D721Med (cell line): ENCODE data around the gene AKR1B15.

ENCODE experiments used
- DNase-seq: peaks from one replicate; pipeline ENCODE4 v3.0.0; 2011; ENCODE audit warnings: low spot score; ENCODE audit not compliant: insufficient read length
- FAIRE-seq: peaks from 2 replicates; lab custom pipeline; 2011; peaks lifted over from hg19 to GRCh38; lab: Jason Lieb, UNC
- TF ChIP-seq, protein P1 (sequence below): IDR thresholded peaks from 2 replicates; pipeline ENCODE4 v1.5.1; 2012; ENCODE audit warnings: mild to moderate bottlenecking, control low read depth; ENCODE audit not compliant: insufficient read depth; ENCODE audit errors: missing control alignments

Gene AKR1B15

DNA sequence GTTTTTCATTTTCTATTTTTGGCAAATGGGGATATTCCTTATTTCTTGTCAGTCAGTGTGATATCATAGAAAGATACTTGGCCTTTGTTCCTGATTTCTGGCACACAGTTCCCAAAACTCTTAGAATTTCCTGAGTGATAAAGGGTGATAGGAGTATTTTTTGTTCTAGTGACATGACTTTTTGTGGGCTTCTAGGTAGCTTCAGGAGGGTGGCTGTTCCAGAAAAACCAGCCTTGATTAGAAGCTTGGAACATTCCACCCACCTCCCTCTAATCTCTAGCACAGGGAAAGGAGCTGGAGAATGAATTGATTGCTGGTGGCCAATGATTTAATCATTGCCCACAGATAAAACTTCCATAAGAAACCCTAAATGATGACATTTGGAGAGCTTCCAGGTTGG is 80.5 kb downstream of the AKR1B15 start:
- no peak for DNase-seq
- no peak for FAIRE-seq
- TF ChIP-seq, protein P1, sequence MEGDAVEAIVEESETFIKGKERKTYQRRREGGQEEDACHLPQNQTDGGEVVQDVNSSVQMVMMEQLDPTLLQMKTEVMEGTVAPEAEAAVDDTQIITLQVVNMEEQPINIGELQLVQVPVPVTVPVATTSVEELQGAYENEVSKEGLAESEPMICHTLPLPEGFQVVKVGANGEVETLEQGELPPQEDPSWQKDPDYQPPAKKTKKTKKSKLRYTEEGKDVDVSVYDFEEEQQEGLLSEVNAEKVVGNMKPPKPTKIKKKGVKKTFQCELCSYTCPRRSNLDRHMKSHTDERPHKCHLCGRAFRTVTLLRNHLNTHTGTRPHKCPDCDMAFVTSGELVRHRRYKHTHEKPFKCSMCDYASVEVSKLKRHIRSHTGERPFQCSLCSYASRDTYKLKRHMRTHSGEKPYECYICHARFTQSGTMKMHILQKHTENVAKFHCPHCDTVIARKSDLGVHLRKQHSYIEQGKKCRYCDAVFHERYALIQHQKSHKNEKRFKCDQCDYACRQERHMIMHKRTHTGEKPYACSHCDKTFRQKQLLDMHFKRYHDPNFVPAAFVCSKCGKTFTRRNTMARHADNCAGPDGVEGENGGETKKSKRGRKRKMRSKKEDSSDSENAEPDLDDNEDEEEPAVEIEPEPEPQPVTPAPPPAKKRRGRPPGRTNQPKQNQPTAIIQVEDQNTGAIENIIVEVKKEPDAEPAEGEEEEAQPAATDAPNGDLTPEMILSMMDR = no peak
